ENCODE data around the gene UGGT1.
"Not testable (repeated sequence)": the region's sequence is repeated elsewhere in the genome, so short reads cannot be mapped to it uniquely, and the experiment has no call there.

Gene UGGT1

GRCh38 chr2:128177315-128177714 is 86.3 kb downstream of the UGGT1 start:
- no peak for DNase-seq

DNA sequence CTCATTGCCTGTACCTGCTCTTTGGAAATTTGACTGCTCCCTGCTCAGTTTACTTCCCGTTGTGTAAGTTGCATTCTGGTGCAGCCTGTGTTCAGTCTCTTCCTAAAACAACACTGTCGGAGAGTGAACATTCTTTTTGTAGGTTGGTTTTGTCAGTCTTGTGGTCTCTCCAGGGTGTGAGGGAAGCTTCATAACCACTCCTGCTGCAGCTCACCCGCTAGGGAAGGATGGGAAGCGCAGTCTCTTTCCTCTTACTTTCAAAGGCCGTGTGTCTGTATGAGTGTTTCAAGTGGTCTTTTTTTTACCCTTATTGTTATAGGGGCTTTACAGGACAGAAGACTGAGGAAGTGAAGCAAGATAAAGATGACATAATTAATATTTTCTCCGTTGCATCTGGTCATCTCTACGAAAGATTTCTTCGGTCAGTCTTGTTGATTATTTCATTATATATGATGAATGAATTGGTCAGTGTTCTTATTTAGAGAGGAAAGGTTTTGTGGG is 87.2 kb downstream of the UGGT1 start:
- DNase-seq: no peak

GRCh38 chr2:128178650-128179460 is 87.9 kb downstream of the UGGT1 start:
- peak; percentile 21 for DNase-seq

DNA sequence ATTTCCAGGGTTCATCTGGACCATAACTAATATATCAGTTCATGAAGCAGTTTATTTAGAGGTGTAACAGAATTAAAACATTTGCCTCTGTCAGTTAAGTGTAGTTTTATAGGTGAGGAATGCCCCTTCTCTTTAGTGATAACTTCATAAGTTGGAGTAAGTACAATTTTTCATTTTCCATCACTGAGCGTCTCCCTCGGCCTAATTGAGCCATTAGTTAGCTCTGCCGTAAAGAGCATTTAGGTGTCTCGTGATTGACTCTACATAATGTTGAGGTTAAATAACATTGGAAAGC is 88.4 kb downstream of the UGGT1 start:
- no peak for DNase-seq

GRCh38 chr2:128180031-128180430 is 89.0 kb downstream of the UGGT1 start:
- no peak for DNase-seq

- no peak for DNase-seq
Observed at GRCh38 chr2:128185576-128185975, 94.6 kb downstream of the UGGT1 start.

GRCh38 chr2:128187032-128187654 is 96.1 kb downstream of the UGGT1 start:
- DNase-seq: no peak

DNA sequence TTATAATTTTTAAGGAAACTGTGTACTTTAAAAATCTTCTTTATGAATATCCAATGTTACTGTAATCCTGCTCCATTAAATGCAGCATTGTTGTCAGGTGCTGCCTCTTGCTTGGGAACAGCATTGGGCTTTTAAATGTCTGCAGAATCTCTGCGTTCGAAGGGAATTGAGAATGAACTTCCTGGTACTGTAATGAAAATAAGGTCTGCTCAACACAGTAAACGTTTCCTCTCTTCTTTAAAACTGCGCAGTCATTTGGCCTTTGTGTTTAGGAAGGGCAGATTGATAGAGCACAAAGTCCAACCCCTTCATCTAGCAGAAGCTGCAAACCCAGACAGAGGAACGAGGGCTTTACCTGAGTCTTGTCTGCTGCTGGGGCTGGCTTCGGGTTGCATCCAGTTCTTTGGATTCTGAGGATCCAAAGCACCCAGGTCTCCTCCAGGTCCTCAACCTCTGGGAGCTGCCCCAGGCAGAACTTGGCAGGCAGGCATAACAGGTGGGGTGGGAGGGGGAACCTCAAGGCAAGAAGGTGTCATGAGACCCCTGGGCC is 104.5 kb downstream of the UGGT1 start:
- DNase-seq: no peak

DNA sequence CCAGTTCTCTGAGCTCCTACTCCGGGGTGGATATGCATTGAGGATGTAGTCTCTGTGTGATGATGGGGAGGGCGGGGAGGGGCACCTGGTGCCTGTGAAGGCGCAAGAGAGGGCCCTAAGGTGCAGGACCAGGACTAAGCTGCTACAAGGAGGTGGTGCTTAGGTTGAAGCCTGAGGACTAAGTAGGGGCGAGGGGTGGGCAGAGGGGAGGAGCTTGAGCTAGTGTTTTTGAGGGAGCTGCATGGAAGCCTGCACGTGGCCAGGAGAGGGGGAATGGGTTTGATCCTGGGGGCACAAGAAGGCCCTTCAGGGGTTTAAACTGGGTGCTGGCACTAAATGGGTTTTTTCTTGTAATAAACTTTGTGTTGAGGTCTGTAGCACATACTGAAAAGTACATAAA is 105.0 kb downstream of the UGGT1 start:
- no peak for DNase-seq

DNA sequence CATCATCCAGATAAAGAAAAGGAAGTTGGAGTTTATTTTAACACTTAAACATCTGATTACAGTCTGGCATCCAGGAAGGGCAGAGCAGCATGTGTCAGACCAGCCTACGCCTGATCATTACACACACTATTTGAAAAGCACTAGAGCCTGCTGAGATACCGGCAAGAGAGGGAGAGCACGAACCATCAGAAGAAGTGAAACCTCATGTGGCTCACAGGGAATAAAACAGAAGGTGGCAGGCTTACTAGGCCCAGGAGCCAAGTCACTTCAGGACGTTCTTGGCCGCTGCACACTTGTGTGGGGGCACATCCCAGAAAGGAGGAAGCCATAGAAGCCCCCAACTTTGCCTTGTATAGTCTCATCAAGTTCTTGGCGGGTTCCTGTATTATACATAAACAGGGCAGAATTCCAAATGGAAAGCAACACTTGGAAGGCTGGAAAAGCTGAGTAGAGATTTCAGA is 105.5 kb downstream of the UGGT1 start:
- no peak for DNase-seq

- no peak for DNase-seq
Observed at GRCh38 chr2:128197059-128197458, 106.1 kb downstream of the UGGT1 start.

DNA sequence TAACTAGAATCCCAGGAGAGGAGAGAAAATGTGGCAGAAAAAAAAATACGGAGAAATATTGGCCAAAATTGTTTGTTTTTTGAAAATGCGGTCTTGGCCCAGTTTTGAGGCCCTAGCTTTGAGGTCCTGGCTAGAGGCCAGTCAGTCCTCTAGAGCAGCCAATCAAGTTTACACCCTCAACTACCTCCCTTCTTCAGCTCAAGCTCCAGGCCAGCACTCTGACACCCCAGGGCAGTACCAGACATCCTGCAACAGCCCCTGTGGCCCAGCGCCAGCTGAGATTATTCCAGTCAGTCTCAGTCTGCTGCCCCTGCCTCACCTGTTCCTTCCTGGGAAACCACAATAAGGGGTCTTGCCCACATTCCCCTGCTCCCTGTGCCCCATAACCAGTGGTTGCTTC is 107.7 kb downstream of the UGGT1 start:
- no peak for DNase-seq

- no peak for DNase-seq
Observed at GRCh38 chr2:128199141-128199540, 108.1 kb downstream of the UGGT1 start.

DNA sequence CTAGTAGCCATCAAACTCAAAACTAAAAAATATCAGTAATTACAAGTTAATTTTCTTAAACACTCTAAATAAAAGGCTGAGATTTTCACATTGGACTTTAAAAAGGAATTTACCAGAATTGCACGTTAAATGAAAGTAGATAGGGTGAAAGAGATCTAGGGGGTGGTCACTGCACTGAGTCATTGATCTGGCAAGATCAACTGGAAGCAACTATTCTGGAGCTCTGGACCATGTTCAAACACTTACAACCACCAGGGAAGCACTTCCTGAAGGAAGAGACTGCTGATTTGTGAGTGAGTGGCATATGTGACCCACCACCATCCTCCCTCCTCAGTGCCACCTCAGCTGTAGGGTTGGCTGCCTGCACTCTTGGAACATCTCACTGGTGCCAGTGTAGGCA is 111.8 kb downstream of the UGGT1 start:
- DNase-seq: no peak

DNA sequence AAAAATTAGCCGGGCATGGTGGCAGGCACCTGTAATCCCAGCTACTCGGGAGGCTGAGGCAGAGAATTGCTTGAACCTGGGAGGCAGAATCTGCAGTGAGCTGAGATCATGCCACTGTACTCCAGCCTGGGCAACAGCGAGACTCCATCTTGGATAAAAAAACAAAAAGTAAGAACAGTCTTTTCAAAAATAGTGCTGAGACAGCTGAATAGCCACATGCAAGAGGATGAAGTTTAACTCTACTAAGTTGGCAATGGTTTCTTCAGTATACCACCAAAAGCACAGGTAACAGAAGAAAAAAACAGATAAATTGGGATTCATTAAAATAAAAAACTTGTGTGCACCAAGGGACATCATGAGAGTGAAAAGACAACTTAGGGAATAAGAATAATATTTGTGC is 115.2 kb downstream of the UGGT1 start:
- no peak for DNase-seq

DNA sequence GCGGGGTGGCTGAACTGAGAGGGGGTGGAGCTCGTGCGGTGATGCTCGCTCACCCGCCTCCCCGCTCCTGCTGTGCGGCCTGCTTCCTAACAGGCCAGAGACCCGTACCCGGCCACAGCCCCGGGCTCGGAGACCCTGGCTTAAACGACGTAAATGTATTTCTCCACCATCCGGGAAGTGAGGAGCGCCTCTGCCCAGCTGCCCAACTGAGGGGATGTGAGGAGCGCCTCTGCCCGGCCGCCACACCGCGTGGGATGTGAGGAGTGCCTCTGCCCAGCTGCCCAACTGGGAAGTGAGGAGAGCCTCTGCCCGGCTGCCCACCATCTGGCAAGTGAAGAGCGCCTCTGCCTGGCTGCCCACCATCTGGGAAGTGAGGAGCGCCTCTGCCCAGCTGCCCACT is 117.0 kb downstream of the UGGT1 start:
- DNase-seq: no peak

GRCh38 chr2:128208631-128209324 is 117.8 kb downstream of the UGGT1 start:
- not testable (repeated sequence) for DNase-seq

- DNase-seq: no peak
Observed at GRCh38 chr2:128214251-128214650, 123.3 kb downstream of the UGGT1 start.

- DNase-seq: no peak
Observed at GRCh38 chr2:128214866-128215460, 124.0 kb downstream of the UGGT1 start.

GRCh38 chr2:128215897-128216642 is 125.1 kb downstream of the UGGT1 start:
- no peak for DNase-seq

DNA sequence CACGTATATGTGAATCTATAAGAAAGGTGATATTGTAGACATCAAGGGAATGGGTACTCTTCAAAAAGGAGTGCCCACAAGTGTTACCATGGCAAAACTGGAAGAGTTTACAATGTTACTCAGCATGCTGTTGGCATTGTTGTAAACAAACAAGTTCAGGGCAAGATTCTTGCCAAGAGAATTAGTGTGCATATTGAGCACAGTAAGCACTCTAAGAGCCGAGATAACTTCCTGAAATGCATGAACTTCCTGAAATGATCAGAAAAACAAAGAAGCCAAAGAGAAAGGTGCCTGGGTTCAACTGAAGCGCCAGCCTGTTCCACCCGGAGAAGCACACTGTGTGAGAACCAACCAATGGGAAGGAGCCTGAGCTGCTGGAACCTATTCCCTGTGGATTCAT is 126.7 kb downstream of the UGGT1 start:
- DNase-seq: no peak

- DNase-seq: no peak
Observed at GRCh38 chr2:128219891-128220290, 128.9 kb downstream of the UGGT1 start.

GRCh38 chr2:128227862-128228261 is 136.9 kb downstream of the UGGT1 start:
- DNase-seq: no peak
